ENCODE results near the gene DNAJC7. TPM values are rescaled to one million over a fixed set of nuclear protein-coding genes. Genes with fewer than 3 reads are reported as not detected.
"Not testable (repeated sequence)": the region's sequence is repeated elsewhere in the genome, so short reads cannot be mapped to it uniquely, and the experiment has no call there.

The DNAJC7 gene
- total RNA-seq, 1 experiment from 2014 or later = 97.7 TPM

DNA sequence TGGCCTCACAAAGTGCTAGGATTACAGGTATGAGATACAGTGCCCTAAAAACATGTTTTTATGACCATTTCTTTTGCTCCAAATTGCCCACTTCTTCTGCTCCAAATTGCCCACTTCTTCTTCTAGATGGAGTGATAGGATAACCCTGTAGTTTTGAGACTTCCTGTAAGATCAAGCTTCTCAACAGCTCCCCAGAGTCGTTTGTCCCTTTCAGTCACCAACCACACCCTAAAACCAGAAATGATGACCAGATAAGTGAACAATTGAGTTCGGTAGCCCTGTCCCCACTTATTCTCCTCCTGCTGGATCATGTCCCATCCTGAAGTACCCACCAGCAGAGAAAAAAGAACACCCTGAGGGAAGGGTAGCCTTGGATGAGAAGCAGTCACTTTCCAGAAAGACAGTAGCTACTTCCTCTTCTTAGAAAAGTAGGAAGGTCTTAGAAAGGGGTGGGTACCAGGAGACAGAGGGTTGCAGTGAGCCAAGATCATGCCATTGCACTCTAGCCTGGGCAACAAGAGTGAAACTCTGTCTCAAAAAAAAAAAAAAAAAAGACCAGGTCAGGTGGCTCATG lies 84.3 kb downstream of the DNAJC7 start:
- no peaks in the 10 kb centered on the region for H3K36me3 ChIP-seq
- H3K27me3 ChIP-seq (replicated peaks) = no peaks in the 10 kb centered on the region
- peaks cover 8% of the 10 kb centered on the region; the same call in 1 of the 2 replicates for H3K4me1 ChIP-seq (replicated peaks)
- H3K27ac ChIP-seq = no peak overlapping the region
- no peak overlapping the region for H3K4me3 ChIP-seq
- no peak for DNase-seq (ENCODE audit: low read depth in 1 of 2, low spot score in 2 of 2)
- no peaks in the 10 kb centered on the region for H3K9me3 ChIP-seq (replicated peaks)

DNA sequence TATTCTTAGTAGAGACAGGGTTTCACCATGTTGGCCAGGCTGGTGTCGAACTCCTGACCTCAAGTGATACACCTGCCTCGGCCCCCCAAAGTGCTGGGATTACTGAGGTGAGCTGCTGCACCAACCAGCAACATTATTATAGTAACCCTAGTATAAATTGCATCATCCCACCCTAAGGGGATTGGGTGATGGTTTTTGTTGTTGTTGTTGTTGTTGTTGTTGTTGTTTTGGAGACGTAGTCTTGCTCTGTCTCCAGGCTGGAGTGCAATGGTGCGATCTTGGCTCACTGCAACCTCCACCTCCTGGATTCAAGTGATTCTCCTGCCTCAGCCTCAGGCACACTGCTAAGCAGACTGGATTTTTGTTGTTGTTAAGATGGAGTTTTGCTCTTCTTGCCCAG lies 85.5 kb downstream of the DNAJC7 start:
- H3K4me3 ChIP-seq; H3K4me1 ChIP-seq (replicated peaks); H3K9me3 ChIP-seq (replicated peaks); H3K27ac ChIP-seq; H3K36me3 ChIP-seq; H3K27me3 ChIP-seq (replicated peaks); DNase-seq (ENCODE audit: low read depth in 1 of 2, low spot score in 2 of 2): not testable (repeated sequence)

DNA sequence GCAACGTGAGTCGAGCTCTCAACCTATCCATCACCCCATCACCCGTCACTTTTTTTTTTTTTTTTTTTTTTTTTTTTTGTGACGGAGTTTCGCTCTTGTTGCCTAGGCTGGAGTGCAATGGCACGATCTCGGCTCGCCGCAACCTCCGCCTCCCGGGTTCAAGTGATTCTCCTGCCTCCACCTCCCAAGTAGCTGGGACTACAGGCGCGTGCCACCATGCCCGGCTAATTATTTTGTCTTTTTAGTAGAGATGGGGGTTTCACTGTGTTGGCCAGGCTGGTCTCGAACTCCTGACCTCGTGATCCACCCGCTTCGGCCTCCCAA lies 86.4 kb downstream of the DNAJC7 start:
- not testable (repeated sequence) for H3K4me1 ChIP-seq (replicated peaks); DNase-seq (ENCODE audit: low read depth in 1 of 2, low spot score in 2 of 2); H3K9me3 ChIP-seq (replicated peaks); H3K36me3 ChIP-seq; H3K27me3 ChIP-seq (replicated peaks)
- Histone ChIP-seq H3K27ac (0 out of 2 replicates have a peak overlapping the region, but pooled peaks have one; percentile 7), H3K4me3 (peak overlapping the region; percentile 37)

DNA sequence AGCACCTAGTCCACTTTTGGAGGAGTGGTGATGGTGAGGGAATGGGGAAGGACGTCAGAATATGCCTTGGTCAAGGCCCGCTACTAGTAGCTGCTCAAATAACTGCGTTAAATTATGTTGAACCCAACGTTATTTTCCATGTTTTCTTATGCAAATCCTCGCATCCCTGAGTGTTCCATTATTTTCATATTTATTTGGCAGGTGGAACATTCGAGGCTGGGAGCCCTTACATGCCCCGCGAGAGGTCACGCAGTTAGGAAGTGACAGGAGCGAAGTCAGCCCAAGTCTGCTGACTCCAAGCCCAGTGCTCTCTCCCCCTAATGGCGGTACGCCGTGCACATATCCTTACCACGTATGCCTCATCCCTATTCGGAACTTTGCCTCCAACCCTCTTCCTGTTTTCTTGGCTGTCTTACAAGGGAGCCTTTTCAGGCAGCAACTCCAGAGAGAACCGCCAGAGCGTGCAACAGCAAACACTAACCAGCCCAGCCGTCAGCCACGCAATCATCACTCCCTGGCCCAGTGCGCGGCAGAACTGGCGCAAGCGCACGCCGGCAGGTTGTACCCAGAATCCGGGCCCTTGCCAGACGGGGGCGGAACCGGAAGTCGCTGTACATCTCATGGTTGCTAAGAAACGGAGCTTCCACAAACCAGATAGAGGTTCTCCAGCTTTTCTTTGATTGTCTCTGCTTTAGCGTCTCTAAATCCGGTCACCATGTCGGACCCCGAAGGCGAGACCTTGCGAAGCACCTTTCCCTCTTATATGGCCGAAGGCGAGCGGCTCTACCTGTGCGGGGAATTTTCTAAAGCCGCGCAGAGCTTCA lies 87.0 kb downstream of the DNAJC7 start, which contains the start of gene ODAD4:
Gene ODAD4 (plus strand): TSS at position 609 of the 824 bp plus-strand sequence. CDS start 107 bp downstream, at position 716.
- peak; percentile 88 to 97 for DNase-seq (ENCODE audit: low read depth in 1 of 2, low spot score in 2 of 2)

DNA sequence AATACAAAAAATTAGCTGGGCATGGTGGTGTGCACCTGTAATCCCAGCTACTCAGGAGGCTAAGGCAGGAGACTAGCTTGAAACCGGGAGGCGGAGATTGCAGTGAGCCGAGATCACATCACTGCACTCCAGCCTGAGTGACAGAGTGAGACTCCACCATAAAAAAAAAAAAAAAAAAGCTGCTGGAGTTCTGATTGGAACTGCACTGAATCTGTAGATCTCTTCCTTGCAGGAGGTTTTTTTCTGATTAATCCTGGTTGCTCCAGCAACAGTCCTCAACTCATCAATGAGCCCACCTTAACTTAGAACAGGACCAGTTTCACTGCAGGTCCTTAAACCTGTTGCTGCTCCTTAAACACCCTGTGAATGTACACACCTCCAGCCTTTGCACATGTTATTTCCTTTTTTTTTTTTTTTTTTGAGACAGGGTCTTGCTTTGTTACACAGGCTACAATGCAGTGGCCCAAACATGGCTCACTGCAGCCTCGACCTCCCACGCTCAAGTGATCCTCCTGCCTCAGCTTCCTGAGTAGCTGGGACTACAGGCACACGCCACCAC lies 88.5 kb downstream of the DNAJC7 start:
- Histone ChIP-seq H3K4me3 (no peak overlapping the region), H3K4me1 (replicated peaks) (peaks cover 8% of the 10 kb centered on the region; the same call in 1 of the 2 replicates), H3K27ac (no peak overlapping the region), H3K9me3 (replicated peaks) (no peaks in the 10 kb centered on the region), H3K27me3 (replicated peaks) (no peaks in the 10 kb centered on the region), H3K36me3 (no peaks in the 10 kb centered on the region)
- DNase-seq (ENCODE audit: low read depth in 1 of 2, low spot score in 2 of 2) = no peak

More for the DNA sequence above, 87.0 kb downstream of the DNAJC7 start, which contains the start of gene ODAD4:
- no peaks in the 10 kb centered on the region for H3K27me3 ChIP-seq (replicated peaks)
- no peaks in the 10 kb centered on the region for H3K9me3 ChIP-seq (replicated peaks)
- H3K36me3 ChIP-seq = no peaks in the 10 kb centered on the region
- peak within 1 kb of the TSS; percentile 16; the same call in 1 of the 2 replicates for H3K27ac ChIP-seq
- peak within 1 kb of the TSS; percentile 37 for H3K4me3 ChIP-seq
- peaks cover 8% of the 10 kb centered on the region; the same call in 1 of the 2 replicates for H3K4me1 ChIP-seq (replicated peaks)

Other genes starting within 250 kb of the DNAJC7 start
- 1.1 and 2.2 TPM in 2 replicates for gene JUP, start 230.7 kb downstream of the DNAJC7 start, total RNA-seq (2014; rRNA removed; shearing (Covaris generic))
- 40.9 and 45.4 TPM in 2 replicates for gene P3H4, start 205.5 kb downstream of the DNAJC7 start, total RNA-seq (2014; rRNA removed; shearing (Covaris generic))
- 81.4 and 90.2 TPM in 2 replicates for gene FKBP10, start 204.4 kb downstream of the DNAJC7 start, total RNA-seq (2014; rRNA removed; shearing (Covaris generic))
- gene NT5C3B, start 181.2 kb downstream of the DNAJC7 start, total RNA-seq (2014; rRNA removed; shearing (Covaris generic)) = 54.7 and 84.9 TPM in 2 replicates
- not detected in 2 replicates for gene KLHL10, start 179.6 kb downstream of the DNAJC7 start, total RNA-seq (2014; rRNA removed; shearing (Covaris generic))
- 27.4 and 31.2 TPM in 2 replicates for gene KLHL11, start 152.0 kb downstream of the DNAJC7 start, total RNA-seq (2014; rRNA removed; shearing (Covaris generic))
- gene ACLY, start 98.5 kb downstream of the DNAJC7 start, total RNA-seq (2014; rRNA removed; shearing (Covaris generic)) = 77.0 and 122 TPM in 2 replicates
- gene ODAD4, start 86.8 kb downstream of the DNAJC7 start, total RNA-seq (2014; rRNA removed; shearing (Covaris generic)) = not detected in 2 replicates
- 45.7 and 47.1 TPM in 2 replicates for gene CNP, start 50.6 kb downstream of the DNAJC7 start, total RNA-seq (2014; rRNA removed; shearing (Covaris generic))
- gene NKIRAS2, start 2.7 kb upstream of the DNAJC7 start, total RNA-seq (2014; rRNA removed; shearing (Covaris generic)) = 50.2 and 63.1 TPM in 2 replicates
- 0.18 and 1.2 TPM in 2 replicates for gene C17orf113, start 33.2 kb upstream of the DNAJC7 start, total RNA-seq (2014; rRNA removed; shearing (Covaris generic))
- gene ZNF385C, start 81.0 kb upstream of the DNAJC7 start, total RNA-seq (2014; rRNA removed; shearing (Covaris generic)) = not detected in 2 replicates
- 0.85 and 1.4 TPM in 2 replicates for gene DHX58, start 95.3 kb upstream of the DNAJC7 start, total RNA-seq (2014; rRNA removed; shearing (Covaris generic))
- 7.5 and 12.8 TPM in 2 replicates for gene KAT2A, start 103.9 kb upstream of the DNAJC7 start, total RNA-seq (2014; rRNA removed; shearing (Covaris generic))
- gene HSPB9, start 105.4 kb upstream of the DNAJC7 start, total RNA-seq (2014; rRNA removed; shearing (Covaris generic)) = not detected in 2 replicates
- 50.7 and 108 TPM in 2 replicates for gene RAB5C, start 137.6 kb upstream of the DNAJC7 start, total RNA-seq (2014; rRNA removed; shearing (Covaris generic))
- gene KCNH4, start 163.7 kb upstream of the DNAJC7 start, total RNA-seq (2014; rRNA removed; shearing (Covaris generic)) = not detected in 2 replicates
- gene HCRT, start 168.0 kb upstream of the DNAJC7 start, total RNA-seq (2014; rRNA removed; shearing (Covaris generic)) = not detected in 2 replicates
- gene GHDC, start 177.1 kb upstream of the DNAJC7 start, total RNA-seq (2014; rRNA removed; shearing (Covaris generic)) = 8.1 and 13.2 TPM in 2 replicates

All from SJSA1 (cell line).